GM21447 (cell line): ENCODE measurements around the gene CLDN22.
"Not testable (repeated sequence)": the region's sequence is repeated elsewhere in the genome, so short reads cannot be mapped to it uniquely, and the experiment has no call there.

ENCODE experiments used
- ATAC-seq: cut with Tn5 transposase; IDR thresholded peaks from one replicate; pipeline ENCODE4 v1.9.1; 2021; ENCODE audit not compliant: unreplicated experiment

The CLDN22 gene

DNA sequence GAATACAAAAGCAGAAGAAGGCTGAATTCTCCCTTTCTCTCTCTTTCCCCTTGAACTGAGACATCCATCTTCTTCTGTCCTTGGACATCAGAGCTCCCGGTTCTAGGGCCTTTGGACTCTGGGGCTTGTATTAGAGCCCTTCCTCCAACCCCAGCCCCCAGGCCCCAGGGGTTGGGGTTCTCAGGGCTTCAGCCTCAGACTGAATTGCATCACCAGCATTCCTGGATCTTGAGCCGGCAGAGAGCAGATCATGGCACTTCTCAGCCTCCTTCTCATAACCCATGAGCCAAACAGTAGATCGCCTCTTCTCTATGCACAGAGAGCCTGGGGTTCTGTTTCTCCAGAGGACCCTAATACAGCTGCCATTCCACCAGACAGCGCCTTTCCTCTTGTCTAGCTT is 27.5 kb upstream of the CLDN22 start:
- ATAC-seq = no peak

DNA sequence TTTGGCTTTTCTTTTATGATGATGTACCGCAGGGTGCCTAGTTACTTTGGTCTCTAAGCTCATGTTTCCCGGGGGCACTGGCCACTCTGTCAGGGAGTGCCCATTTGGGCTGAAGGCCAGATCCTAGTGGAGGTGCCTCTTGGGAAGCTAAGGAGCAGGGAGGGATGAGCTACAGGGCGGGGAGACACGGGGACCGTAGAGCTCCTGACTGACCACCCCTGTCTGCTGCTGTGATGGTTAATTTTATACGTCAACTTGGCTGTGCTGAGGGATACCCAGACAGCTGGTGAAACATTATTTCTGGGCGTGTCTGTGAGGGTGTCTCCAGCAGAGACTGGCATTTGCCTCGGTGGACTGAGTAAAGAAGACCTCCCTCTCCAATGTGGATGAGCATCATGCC is 27.1 kb upstream of the CLDN22 start:
- ATAC-seq = no peak

GRCh38 chr4:183345261-183345660 is 25.2 kb upstream of the CLDN22 start:
- no peak for ATAC-seq

DNA sequence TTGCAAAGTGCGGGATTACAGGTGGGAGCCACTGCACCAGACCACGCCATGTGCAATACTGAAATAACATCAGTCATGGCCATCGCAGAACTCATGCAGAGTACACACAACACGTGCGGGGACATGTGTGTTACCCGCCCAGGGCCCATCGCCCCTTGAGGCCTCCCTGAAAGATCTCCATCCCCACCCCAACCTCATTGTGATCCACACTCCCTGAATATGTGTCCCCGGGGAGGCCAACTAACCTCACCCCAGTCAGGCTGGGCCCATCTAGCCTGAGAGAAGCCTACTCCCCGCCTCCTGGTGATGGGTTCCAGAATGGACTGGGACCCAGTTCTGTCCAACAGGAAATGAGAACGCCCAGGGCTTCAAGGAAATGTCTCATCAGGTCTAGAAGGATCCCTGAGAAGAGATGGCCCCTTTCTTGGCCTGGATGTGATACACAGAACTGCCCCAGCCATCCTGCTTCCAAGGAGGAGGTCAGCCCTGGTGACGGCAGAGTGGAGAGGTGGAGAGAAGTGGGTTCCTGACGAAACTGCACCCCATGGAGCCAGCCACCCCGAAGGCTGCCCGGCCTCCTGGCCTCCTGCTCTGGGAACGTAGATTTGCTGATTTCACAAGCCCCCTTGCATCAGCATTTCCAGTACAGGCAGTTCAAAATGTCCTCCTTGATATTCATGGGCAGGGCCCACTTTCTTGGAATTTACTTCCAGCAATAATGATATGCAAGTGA is 24.6 kb upstream of the CLDN22 start:
- no peak for ATAC-seq

DNA sequence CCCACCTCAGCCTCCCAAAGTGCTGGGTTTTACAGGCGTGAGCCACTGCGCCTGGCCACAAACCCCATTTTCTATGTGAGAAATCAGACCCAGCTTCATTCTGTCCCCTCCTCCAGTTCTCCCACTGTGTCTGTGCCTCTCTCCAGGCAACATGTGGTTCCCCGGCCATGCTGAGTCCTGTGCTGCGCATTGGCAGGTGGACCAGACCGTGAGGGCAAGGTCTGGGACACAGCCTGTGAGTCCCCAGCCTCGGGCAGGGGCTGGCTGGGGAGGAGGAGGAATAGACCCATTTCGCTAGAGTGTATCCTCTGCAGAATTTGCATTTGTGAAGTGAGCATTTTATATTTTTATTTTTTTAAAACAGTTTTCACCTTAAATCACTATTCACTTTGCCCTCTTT is 23.7 kb upstream of the CLDN22 start:
- no peak for ATAC-seq

GRCh38 chr4:183342541-183343533 is 22.8 kb upstream of the CLDN22 start:
- no peak for ATAC-seq

DNA sequence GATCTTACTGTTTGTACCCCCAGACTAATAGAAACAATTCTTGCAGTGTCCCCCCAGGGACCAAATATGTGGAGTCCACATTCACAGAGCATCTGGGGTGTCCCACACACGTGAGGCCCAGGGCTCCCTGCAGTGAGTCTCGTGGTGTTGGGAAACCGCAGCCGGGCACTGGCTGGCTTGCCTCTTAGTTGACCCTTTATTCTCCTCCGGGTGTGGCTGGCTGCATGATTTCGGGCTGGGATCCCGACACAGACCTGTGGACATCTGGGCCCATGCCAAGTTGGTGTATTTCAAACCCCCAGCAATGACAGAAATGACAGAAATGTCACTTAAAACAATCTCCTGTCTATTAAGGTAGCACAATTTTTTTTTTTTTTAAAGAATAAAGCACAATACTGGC is 17.8 kb upstream of the CLDN22 start:
- ATAC-seq = no peak

GRCh38 chr4:183337349-183337748 is 17.3 kb upstream of the CLDN22 start:
- no peak for ATAC-seq

DNA sequence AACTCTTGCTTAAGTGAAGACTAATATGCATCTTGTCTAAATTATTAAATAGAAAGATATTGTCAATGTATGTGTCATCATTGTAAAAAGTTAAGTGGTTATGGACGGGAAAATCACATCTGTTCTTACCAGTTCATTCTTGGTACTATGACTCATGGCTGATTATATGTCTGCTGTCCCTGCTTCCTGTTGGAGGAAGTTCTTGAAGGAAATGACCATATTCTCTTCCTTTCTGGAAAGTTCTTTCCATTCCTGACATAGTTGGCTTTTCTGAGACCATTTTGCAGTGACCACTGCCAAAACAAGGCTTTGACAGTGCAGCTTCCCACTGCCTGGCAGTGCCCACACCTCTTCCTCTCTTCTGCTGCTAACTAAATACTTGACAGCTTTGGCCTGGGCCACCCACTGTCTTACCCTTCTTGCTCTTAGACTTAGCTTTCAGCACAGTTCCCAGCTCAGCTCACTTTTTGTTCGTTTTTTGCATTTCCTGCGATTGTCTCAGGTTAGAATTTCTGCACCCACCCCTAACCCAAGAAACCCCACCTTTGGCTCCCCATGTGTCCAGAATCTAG is 15.4 kb upstream of the CLDN22 start:
- ATAC-seq = no peak

DNA sequence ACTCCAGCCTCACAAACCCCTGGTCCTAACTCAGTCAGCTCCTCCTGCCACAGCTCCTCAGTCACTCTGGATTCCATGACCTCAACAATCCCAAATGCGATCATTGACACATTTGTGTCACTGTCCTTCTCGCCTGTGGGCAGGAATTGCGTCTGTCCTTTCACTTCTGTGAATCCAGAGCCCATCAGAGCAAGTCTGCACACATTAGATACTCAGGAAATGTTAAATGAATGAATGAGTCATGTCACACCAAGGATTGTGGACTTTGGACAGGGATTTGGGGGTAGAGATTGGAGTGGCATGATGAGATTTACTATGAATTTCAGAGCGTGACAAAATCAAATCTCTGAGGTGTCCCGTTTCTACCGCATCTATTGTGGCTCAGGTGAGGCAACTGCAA is 13.9 kb upstream of the CLDN22 start:
- ATAC-seq = no peak

DNA sequence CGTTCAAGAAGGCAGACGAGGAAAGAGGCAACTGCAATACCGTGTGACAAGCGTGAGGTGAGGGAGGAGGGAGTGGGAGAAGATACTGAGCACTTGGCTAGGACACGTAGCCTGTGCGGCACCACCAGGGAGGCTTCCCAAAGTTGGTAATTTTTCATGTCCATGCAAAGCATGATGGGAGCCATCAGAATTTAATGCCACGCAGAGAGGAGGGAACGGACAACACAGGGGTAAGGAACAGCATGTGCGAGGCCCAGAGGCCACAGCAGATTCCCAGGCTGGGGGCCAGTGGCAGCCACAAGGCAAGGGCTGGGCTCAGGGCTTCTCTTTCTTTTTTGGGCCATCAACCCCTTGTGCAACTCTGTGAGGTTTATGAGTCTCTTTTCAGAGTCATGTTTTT is 13.1 kb upstream of the CLDN22 start:
- no peak for ATAC-seq

GRCh38 chr4:183332447-183332846 is 12.4 kb upstream of the CLDN22 start:
- ATAC-seq = no peak

DNA sequence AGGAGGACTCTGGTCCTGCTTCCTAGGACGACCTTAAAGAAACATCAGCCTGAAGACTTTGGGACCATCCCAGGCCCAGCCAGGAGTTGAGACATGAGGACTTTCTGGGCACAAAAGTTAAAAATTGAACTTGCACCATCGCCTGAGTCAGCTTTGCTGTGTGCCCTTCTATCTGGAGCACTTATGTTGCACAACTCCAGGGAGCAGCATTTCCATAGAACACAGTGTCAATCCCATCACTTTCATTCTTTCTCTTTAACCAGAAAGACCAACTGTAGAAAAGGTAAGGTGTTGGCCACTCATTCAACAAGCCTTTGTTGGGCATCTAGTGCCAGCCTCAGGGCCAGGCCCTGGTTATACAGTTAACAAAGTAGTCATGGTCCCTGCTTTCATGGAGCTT is 10.8 kb upstream of the CLDN22 start:
- no peak for ATAC-seq

DNA sequence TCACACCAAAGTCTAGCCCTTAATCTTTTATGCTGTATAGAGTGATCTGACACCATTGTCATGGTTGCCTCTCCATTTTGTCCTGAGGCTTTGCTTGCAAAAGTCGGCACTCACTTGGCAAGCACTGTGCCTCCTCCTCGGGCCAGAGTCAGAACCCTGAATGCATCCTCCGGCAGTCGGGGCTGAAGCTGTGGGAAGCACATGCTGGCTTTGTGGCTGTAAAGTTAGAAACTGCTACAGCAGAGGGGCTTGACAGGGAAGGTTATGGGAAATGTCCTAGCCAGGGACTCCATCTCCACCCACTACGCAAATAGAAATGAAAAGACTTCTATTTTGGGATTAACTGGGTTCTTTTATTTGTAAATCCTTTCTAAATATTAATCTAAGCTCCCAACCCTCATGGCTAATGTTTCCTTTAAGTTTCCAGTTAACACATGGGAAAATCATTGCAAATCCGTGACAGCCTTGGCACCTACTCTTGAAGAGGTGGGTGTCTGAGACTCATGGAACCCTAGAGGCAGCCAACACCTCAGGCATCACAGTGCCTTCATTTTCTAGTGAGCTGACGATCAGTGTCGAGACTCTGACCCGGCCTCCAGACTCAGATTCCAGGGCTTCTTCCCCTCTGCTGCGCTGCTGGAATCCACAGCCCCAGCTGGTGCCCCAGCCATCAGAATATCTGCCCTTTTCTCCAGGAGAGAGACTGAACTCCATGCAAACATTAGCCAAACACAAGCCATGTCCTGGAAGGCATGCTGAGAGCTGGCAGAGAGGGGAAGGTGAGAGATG is 10.1 kb upstream of the CLDN22 start:
- ATAC-seq = no peak

DNA sequence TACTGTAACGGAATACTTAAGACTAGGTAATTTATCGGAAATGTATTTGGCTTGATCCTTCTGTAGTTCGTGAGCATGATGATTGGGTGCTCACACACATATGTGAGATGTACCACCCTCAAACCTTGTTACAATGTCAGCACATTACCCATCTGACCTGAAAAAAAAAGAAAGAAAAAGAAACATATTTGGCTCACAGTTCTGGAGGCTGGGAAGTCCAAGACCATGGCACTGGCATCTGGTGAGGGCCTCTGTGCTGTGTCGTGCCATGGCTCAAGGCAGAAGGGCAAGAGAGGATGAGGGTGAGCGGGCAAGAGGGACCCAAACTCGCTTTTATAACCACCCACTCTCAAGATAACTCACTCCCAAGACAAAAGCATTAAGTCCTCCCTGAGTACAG is 9.2 kb upstream of the CLDN22 start:
- ATAC-seq = no peak

GRCh38 chr4:183328832-183329231 is 8.8 kb upstream of the CLDN22 start:
- no peak for ATAC-seq

- no peak for ATAC-seq
Measured at GRCh38 chr4:183327827-183328226, 7.8 kb upstream of the CLDN22 start.

DNA sequence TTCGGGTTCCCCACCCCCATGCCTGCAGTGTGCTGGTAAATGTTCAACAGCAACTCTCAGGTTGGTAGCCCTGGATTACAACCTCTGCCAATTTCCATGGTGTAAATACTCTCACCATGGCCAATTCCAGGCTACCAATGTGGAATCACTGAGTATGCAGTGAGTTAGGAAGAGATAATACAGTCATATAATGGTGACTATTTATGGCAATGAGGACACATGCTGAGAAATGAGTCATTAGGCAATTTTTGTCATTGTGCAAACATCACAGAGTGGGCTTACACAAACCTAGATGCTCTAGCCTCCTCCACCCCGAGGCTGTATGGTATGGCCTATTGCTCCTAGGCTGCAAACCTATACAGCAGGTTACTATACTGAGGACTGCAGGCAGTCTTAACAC is 6.8 kb upstream of the CLDN22 start:
- ATAC-seq = no peak

GRCh38 chr4:183326387-183326786 is 6.3 kb upstream of the CLDN22 start:
- not testable (repeated sequence) for ATAC-seq

GRCh38 chr4:183324619-183325018 is 4.5 kb upstream of the CLDN22 start:
- no peak for ATAC-seq

- ATAC-seq = not testable (repeated sequence)
Measured at GRCh38 chr4:183324056-183324455, 4.0 kb upstream of the CLDN22 start.
